ENCODE results near the gene GAB2. TPM values are rescaled to one million over a fixed set of nuclear protein-coding genes. Genes with fewer than 3 reads are reported as not detected.

GAB2 gene
- total RNA-seq, 1 experiment from 2014 or later = 10.0 TPM

DNA sequence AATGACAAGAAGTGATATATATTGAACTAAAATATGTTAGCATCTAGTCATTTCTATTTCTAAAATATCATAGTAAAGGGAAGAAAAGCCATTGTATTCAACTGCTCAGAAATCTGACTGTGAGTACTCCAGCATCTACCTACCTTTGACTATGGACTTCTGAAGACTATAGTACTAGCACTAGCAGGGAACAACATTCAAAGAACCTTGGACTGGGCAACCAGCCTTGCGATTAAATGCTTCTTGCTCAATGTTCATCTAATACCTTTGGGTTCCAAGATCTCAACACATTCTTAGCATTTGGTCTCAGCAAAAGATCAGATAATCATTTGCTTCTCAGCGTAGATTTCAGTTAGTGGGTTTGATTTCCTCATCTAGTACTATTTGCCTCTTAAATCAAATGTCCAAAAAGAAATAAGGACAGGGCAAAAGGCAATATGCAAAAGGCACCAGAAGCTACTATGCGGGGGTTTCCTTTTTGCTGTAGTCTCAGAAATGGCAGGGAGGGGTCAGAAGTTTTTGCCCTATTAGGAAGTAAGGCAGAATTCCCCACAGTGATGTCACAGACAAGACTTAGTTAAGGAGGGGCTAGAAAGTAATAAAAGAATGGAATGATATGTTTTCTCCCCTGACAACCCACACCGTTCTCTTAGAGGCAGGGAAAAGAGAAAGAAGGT is 80.6 kb downstream of the GAB2 start:
- no peaks in the 10 kb centered on the region for H3K9me3 ChIP-seq (ENCODE audit: control insufficient read depth, insufficient read depth, low read depth, low read length)
- no peak for TF ChIP-seq POLR2AphosphoS5 (IDR thresholded peaks at IDR 0.05; ENCODE audit: low read depth, low read length)
- TF ChIP-seq, protein P1, sequence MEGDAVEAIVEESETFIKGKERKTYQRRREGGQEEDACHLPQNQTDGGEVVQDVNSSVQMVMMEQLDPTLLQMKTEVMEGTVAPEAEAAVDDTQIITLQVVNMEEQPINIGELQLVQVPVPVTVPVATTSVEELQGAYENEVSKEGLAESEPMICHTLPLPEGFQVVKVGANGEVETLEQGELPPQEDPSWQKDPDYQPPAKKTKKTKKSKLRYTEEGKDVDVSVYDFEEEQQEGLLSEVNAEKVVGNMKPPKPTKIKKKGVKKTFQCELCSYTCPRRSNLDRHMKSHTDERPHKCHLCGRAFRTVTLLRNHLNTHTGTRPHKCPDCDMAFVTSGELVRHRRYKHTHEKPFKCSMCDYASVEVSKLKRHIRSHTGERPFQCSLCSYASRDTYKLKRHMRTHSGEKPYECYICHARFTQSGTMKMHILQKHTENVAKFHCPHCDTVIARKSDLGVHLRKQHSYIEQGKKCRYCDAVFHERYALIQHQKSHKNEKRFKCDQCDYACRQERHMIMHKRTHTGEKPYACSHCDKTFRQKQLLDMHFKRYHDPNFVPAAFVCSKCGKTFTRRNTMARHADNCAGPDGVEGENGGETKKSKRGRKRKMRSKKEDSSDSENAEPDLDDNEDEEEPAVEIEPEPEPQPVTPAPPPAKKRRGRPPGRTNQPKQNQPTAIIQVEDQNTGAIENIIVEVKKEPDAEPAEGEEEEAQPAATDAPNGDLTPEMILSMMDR (IDR thresholded peaks at IDR 0.05) = no peak
- TF ChIP-seq, protein P2, sequence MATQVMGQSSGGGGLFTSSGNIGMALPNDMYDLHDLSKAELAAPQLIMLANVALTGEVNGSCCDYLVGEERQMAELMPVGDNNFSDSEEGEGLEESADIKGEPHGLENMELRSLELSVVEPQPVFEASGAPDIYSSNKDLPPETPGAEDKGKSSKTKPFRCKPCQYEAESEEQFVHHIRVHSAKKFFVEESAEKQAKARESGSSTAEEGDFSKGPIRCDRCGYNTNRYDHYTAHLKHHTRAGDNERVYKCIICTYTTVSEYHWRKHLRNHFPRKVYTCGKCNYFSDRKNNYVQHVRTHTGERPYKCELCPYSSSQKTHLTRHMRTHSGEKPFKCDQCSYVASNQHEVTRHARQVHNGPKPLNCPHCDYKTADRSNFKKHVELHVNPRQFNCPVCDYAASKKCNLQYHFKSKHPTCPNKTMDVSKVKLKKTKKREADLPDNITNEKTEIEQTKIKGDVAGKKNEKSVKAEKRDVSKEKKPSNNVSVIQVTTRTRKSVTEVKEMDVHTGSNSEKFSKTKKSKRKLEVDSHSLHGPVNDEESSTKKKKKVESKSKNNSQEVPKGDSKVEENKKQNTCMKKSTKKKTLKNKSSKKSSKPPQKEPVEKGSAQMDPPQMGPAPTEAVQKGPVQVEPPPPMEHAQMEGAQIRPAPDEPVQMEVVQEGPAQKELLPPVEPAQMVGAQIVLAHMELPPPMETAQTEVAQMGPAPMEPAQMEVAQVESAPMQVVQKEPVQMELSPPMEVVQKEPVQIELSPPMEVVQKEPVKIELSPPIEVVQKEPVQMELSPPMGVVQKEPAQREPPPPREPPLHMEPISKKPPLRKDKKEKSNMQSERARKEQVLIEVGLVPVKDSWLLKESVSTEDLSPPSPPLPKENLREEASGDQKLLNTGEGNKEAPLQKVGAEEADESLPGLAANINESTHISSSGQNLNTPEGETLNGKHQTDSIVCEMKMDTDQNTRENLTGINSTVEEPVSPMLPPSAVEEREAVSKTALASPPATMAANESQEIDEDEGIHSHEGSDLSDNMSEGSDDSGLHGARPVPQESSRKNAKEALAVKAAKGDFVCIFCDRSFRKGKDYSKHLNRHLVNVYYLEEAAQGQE (IDR thresholded peaks at IDR 0.05; ENCODE audit: insufficient read depth in 1 of 2, low read depth in 2 of 2, low read length in 1 of 2) = no peak
- TF ChIP-seq TCF7L2 (IDR thresholded peaks at IDR 0.05; ENCODE audit: low read depth, low read length) = no peak
- ChIA-PET POLR2A (no interaction called here), CTCF (no interaction called here)
- intact Hi-C loops (cut with micrococcal nuclease; ENCODE audit: unreplicated experiment) (no loop called here), in situ Hi-C loops (cut with HindIII; ENCODE audit: low pct_unique_long_range_greater_than_20kb, low sequenced_read_pairs) (no loop called here)
- ATAC-seq (no peak), DNase-seq (ENCODE audit: low read depth, low spot score) (no peak)
- no peak overlapping the region for H3K4me3 ChIP-seq (ENCODE audit: low read depth in 2 of 2, low read length in 2 of 2)
- H3K27ac ChIP-seq (ENCODE audit: low read length) = no peak overlapping the region
- no peaks in the 10 kb centered on the region for H3K4me1 ChIP-seq (ENCODE audit: control insufficient read depth, insufficient read depth, low read length)
- no peaks in the 10 kb centered on the region for H3K27me3 ChIP-seq (ENCODE audit: control insufficient read depth, insufficient read depth, low read length)
- H3K36me3 ChIP-seq (ENCODE audit: control insufficient read depth, insufficient read depth, low read length) = no peaks in the 10 kb centered on the region
- BruUV-seq (replicated peaks) = no TSS peak

DNA sequence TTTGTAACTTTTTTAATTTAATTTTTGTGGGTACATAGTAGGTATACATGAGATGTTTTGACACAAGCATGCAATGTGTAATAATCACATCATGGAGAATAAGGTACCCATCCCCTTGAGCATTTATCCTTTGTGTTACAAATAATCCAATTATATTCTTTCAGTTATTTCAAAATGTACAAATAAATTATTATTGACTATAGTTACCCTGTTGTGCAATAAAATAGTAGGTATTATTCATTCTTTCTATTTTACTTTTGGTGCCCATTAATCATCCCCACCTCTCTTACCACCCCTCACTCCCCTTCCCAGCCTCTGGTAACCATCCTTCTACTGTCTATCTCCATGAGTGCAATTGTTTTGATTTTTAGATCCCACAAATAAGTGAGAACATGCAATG is 83.5 kb downstream of the GAB2 start:
- no peak for TF ChIP-seq TCF7L2 (IDR thresholded peaks at IDR 0.05; ENCODE audit: low read depth, low read length)
- TF ChIP-seq, protein P1 (IDR thresholded peaks at IDR 0.05) = no peak
- no peak for TF ChIP-seq SIN3A (IDR thresholded peaks at IDR 0.05; ENCODE audit: borderline replicate concordance, insufficient read depth, low read depth, low read length)
- TF ChIP-seq, protein P2 (IDR thresholded peaks at IDR 0.05; ENCODE audit: insufficient read depth in 1 of 2, low read depth in 2 of 2, low read length in 1 of 2) = no peak
- TF ChIP-seq POLR2AphosphoS5 (IDR thresholded peaks at IDR 0.05; ENCODE audit: low read depth, low read length) = no peak
- no peak overlapping the region for H3K27ac ChIP-seq (ENCODE audit: low read length)
- no TSS peak for BruUV-seq (replicated peaks)
- H3K4me1 ChIP-seq (ENCODE audit: control insufficient read depth, insufficient read depth, low read length) = no peaks in the 10 kb centered on the region
- H3K4me3 ChIP-seq (ENCODE audit: low read depth in 2 of 2, low read length in 2 of 2) = no peak overlapping the region
- no peak for ATAC-seq
- ChIA-PET CTCF (no interaction called here), POLR2A (no interaction called here)
- in situ Hi-C loops (cut with HindIII; ENCODE audit: low pct_unique_long_range_greater_than_20kb, low sequenced_read_pairs) = no loop called here
- DNase-seq (ENCODE audit: low read depth, low spot score) = no peak
- no peaks in the 10 kb centered on the region for H3K9me3 ChIP-seq (ENCODE audit: control insufficient read depth, insufficient read depth, low read depth, low read length)
- no peaks in the 10 kb centered on the region for H3K27me3 ChIP-seq (ENCODE audit: control insufficient read depth, insufficient read depth, low read length)
- intact Hi-C loops (cut with micrococcal nuclease; ENCODE audit: unreplicated experiment) = no loop called here
- H3K36me3 ChIP-seq (ENCODE audit: control insufficient read depth, insufficient read depth, low read length) = no peaks in the 10 kb centered on the region
